Ectodermal cell (in vitro differentiated cells): Measurements from ENCODE around the gene HYOU1.

Experiments
- H3K27ac ChIP-seq: 2 replicates; pipeline ENCODE4 v1.7.0; 2013; ENCODE audit warnings: mild to moderate bottlenecking, low read depth, low read length; ENCODE audit not compliant: insufficient read depth, poor library complexity, severe bottlenecking
- H3K27me3 ChIP-seq: 2 replicates; pipeline ENCODE4 v1.7.0; 2013; ENCODE audit warnings: mild to moderate bottlenecking, low read length; ENCODE audit not compliant: insufficient read depth, control insufficient read depth, poor library complexity, severe bottlenecking
- H3K36me3 ChIP-seq: one replicate; pipeline ENCODE4 v1.7.0; 2013; ENCODE audit warnings: low read length; ENCODE audit not compliant: control insufficient read depth, insufficient read depth
- H3K4me1 ChIP-seq: one replicate; pipeline ENCODE4 v1.7.0; 2013; ENCODE audit warnings: low read length; ENCODE audit not compliant: control insufficient read depth, insufficient read depth
- H3K4me3 ChIP-seq: 2 replicates; pipeline ENCODE4 v1.7.0; 2013; ENCODE audit warnings: low read depth, low read length, control low read depth; ENCODE audit not compliant: insufficient read depth
- H3K9me3 ChIP-seq: 2 replicates; pipeline ENCODE4 v1.7.0; 2013; ENCODE audit warnings: mild to moderate bottlenecking, low read length, moderate library complexity; ENCODE audit not compliant: control insufficient read depth
- WGBS, 2 experiments: methylation state at CpG; one replicate each; pipeline ENCODE4 v1.1.7; 2013; ENCODE audit warnings: missing lambda C conversion rate in 2 of 2; 5-methylcytosine and 5-hydroxymethylcytosine counted together

The HYOU1 gene

DNA sequence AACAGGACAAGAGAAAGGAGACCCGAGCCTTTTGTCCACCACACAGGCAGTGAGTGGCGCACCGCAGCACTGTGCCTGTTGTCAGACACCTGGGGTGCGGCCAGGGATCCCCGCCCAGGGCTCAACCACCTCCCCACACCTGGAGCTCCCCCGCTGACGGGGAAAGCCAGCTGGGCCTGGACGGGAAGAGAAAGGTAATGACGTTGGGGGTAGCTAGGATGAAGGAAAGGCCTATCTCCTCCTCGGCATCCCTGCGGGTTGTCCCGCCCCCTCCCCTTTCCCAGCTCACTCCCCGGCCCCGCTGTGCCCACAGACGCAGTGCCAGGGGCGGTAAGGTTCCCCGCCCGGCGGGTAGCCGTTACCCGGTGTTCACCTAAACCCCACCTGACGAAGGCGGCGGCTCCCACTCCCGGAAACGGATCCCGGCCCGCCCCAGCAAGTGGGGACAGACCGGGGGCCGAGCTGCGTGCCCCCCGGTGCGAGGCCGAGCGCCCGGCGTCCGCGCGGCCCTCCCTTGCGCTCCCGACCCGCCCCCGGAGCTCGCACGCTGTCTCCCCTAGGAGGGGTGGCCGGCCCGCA is 495 bp downstream of the HYOU1 start:
- H3K36me3 ChIP-seq = peaks cover 25% of the 10 kb centered on the region
- WGBS, 2 experiments = 0% methylated on average over 46 to 48 of the region's 48 CpGs

GRCh38 chr11:119055901-119056300 is 1.1 kb downstream of the HYOU1 start:
- no peak overlapping the region for H3K27ac ChIP-seq
- no peaks in the 10 kb centered on the region for H3K27me3 ChIP-seq
- H3K9me3 ChIP-seq = no peaks in the 10 kb centered on the region
- peaks cover 30% of the 10 kb centered on the region for H3K36me3 ChIP-seq
- peak overlapping the region; percentile 92 for H3K4me3 ChIP-seq
- 62 to 70% methylated on average over 6 of the region's 6 CpGs for WGBS, 2 experiments
- no peaks in the 10 kb centered on the region for H3K4me1 ChIP-seq

More for the DNA sequence above, 495 bp downstream of the HYOU1 start:
- Histone ChIP-seq H3K4me3 (peak overlapping the region; percentile 92), H3K9me3 (no peaks in the 10 kb centered on the region), H3K27ac (peak overlapping the region; percentile 94), H3K4me1 (no peaks in the 10 kb centered on the region), H3K27me3 (no peaks in the 10 kb centered on the region)

DNA sequence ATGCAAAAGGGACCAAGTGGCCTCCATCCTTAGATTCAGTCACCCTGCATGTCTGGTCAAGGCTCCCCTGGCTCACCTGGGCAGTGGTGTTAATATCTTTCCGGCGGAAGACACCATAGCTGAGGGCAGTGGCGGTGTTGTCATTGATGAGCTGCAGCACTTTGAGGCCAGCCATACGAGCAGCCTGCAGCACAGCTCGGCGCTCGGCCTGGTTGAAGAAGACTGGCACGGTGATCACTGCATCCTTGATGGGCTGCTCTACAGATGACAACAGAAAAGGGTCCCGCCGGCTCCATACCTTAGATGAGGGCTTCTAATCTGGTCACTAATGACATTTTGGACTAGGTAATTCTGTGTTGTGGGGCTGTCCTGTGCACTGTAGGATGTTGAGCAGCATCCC is 2.6 kb downstream of the HYOU1 start:
- H3K27ac ChIP-seq = no peak overlapping the region
- peaks cover 38% of the 10 kb centered on the region for H3K36me3 ChIP-seq
- no peak overlapping the region for H3K4me3 ChIP-seq
- no peaks in the 10 kb centered on the region for H3K4me1 ChIP-seq
- WGBS, 2 experiments = 96 to 98% methylated on average over 10 of the region's 10 CpGs
- H3K9me3 ChIP-seq = no peaks in the 10 kb centered on the region
- no peaks in the 10 kb centered on the region for H3K27me3 ChIP-seq

- Histone ChIP-seq H3K27ac (no peak overlapping the region), H3K36me3 (peaks cover 59% of the 10 kb centered on the region), H3K4me3 (no peak overlapping the region), H3K27me3 (no peaks in the 10 kb centered on the region), H3K4me1 (no peaks in the 10 kb centered on the region), H3K9me3 (no peaks in the 10 kb centered on the region)
- 96% methylated on average over 23 of the region's 23 CpGs for WGBS, 2 experiments
Observed at GRCh38 chr11:119052163-119052814, 4.7 kb downstream of the HYOU1 start.

GRCh38 chr11:119051440-119052162 is 5.4 kb downstream of the HYOU1 start:
- Histone ChIP-seq H3K27me3 (no peaks in the 10 kb centered on the region), H3K9me3 (no peaks in the 10 kb centered on the region), H3K27ac (no peak overlapping the region), H3K4me3 (no peak overlapping the region), H3K4me1 (no peaks in the 10 kb centered on the region), H3K36me3 (peaks cover 62% of the 10 kb centered on the region)
- WGBS, 2 experiments = 94% methylated on average over 17 of the region's 17 CpGs

DNA sequence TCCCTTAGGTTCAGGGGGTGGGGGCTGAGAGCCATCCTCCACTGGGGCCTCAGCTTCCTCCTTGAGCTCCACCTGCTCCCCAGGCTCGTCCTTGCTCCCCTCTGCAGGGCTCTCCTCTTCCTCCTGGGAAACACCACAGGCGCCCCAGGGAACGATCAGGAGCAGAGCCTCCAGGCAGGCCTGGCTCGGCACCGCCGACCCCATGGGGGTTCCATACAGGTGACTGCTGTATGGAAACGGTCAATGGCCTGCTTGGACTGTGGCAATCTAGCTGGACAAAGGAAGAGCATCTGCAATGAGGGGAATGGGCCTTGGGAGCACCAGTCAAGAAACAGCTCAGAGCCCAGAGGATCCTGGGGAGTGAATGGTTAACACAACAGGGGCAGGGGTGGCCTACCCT is 7.9 kb downstream of the HYOU1 start:
- Histone ChIP-seq H3K9me3 (no peaks in the 10 kb centered on the region), H3K27ac (no peak overlapping the region), H3K4me1 (no peaks in the 10 kb centered on the region), H3K4me3 (no peak overlapping the region), H3K27me3 (no peaks in the 10 kb centered on the region), H3K36me3 (peaks cover 62% of the 10 kb centered on the region)
- 94 to 98% methylated on average over 7 of the region's 7 CpGs for WGBS, 2 experiments

DNA sequence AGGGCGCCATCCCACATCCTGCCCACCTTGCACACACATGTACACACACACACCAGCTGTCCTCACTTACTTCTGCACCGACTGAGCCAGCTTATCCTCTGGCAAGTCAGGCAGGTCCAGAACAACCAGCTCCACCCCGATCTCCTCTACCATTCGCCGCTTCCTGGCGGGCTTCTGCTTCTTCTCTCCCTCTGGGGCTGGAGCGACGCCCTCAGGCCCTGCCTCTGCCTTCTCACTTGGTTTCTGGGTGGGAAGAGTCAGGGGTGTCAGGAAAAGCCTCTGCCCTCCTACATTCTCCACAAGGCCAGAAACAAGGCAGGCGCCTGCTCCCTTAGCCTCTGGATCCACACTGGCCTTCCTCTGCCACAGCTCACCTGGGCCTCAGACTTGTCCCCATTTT is 8.4 kb downstream of the HYOU1 start:
- Histone ChIP-seq H3K27ac (no peak overlapping the region), H3K27me3 (no peaks in the 10 kb centered on the region), H3K4me1 (no peaks in the 10 kb centered on the region), H3K9me3 (no peaks in the 10 kb centered on the region), H3K4me3 (no peak overlapping the region), H3K36me3 (peaks cover 58% of the 10 kb centered on the region)
- WGBS, 2 experiments = 91 to 95% methylated on average over 9 of the region's 9 CpGs

- Histone ChIP-seq H3K9me3 (no peaks in the 10 kb centered on the region), H3K36me3 (peaks cover 53% of the 10 kb centered on the region), H3K27ac (no peak overlapping the region), H3K4me1 (no peaks in the 10 kb centered on the region), H3K27me3 (no peaks in the 10 kb centered on the region), H3K4me3 (no peak overlapping the region)
- 93 to 95% methylated on average over 6 of the region's 6 CpGs for WGBS, 2 experiments
Observed at GRCh38 chr11:119047205-119047604, 9.8 kb downstream of the HYOU1 start.

GRCh38 chr11:119046489-119046888 is 10.5 kb downstream of the HYOU1 start:
- Histone ChIP-seq H3K27me3 (no peaks in the 10 kb centered on the region), H3K36me3 (peaks cover 46% of the 10 kb centered on the region), H3K27ac (no peak overlapping the region), H3K4me3 (no peak overlapping the region), H3K9me3 (no peaks in the 10 kb centered on the region), H3K4me1 (no peaks in the 10 kb centered on the region)
- 94 to 97% methylated on average over 6 of the region's 6 CpGs for WGBS, 2 experiments

DNA sequence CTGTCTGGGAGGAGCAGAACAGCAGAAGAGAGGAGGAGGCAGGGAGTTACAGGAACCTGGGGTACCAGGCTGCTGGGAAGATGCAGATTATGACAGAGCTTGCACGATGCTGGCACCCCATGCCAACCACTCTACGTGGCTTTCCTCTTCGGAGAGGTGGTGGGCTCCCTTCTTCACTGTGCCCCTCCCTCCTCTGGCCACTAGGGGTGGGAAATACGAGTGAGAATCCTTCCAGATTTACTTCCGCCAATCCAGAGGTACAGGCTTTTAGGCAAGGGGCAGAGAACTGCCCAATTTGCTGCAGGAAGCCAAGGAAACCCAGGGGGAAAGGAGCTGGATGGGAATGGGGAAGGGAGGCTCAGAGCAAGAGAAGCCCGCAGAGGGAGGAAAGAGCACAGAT is 12.3 kb downstream of the HYOU1 start:
- 85 to 86% methylated on average over 6 of the region's 6 CpGs for WGBS, 2 experiments
- H3K36me3 ChIP-seq = peaks cover 36% of the 10 kb centered on the region

More for the DNA sequence above, 12.3 kb downstream of the HYOU1 start:
- Histone ChIP-seq H3K27ac (no peak overlapping the region), H3K4me1 (no peaks in the 10 kb centered on the region), H3K4me3 (no peak overlapping the region), H3K9me3 (no peaks in the 10 kb centered on the region), H3K27me3 (no peaks in the 10 kb centered on the region)
